NCI-H1048 (cell line): Measurements from ENCODE around the gene OTP.

ENCODE experiments used
- DNase-seq: peaks from one replicate; lab custom pipeline; 2025; lab: John Stamatoyannopoulos, UW

OTP gene

GRCh38 chr5:77640589-77641396 is 2.3 kb upstream of the OTP start:
- DNase-seq = no peak

GRCh38 chr5:77638763-77639671 is 504 bp upstream of the OTP start:
- no peak for DNase-seq

GRCh38 chr5:77637170-77637997 is 1.1 kb downstream of the OTP start:
- no peak for DNase-seq

GRCh38 chr5:77636641-77637169 is 1.8 kb downstream of the OTP start:
- DNase-seq = no peak

GRCh38 chr5:77635917-77636640 is 2.4 kb downstream of the OTP start:
- DNase-seq = no peak

GRCh38 chr5:77635067-77635916 is 3.2 kb downstream of the OTP start:
- no peak for DNase-seq

GRCh38 chr5:77633709-77634108 is 4.8 kb downstream of the OTP start:
- no peak for DNase-seq

GRCh38 chr5:77633207-77633675 is 5.3 kb downstream of the OTP start:
- no peak for DNase-seq

GRCh38 chr5:77632526-77633206 is 5.8 kb downstream of the OTP start:
- no peak for DNase-seq

- no peak for DNase-seq
Measured at GRCh38 chr5:77630114-77630680, 8.3 kb downstream of the OTP start.

GRCh38 chr5:77629509-77630113 is 8.9 kb downstream of the OTP start:
- DNase-seq = no peak

GRCh38 chr5:77628840-77629508 is 9.5 kb downstream of the OTP start:
- DNase-seq = no peak

- no peak for DNase-seq
Measured at GRCh38 chr5:77627869-77628674, 10.4 kb downstream of the OTP start.

GRCh38 chr5:77623203-77623740 is 15.2 kb downstream of the OTP start:
- DNase-seq = no peak

GRCh38 chr5:77621440-77621839 is 17.1 kb downstream of the OTP start:
- no peak for DNase-seq

- peak; percentile 9 for DNase-seq
Measured at GRCh38 chr5:77620405-77620804, 18.1 kb downstream of the OTP start.

- no peak for DNase-seq
Measured at GRCh38 chr5:77616920-77617319, 21.6 kb downstream of the OTP start.
